ENCODE measurements around the gene DNAH1.

- no peak for TF ChIP-seq CTCF (IDR thresholded peaks at IDR 0.05)
- no peak for TF ChIP-seq POLR2A (IDR thresholded peaks at IDR 0.05)
Measured at GRCh38 chr3:52306978-52307377, 9.1 kb upstream of the DNAH1 start.
